HG02852 (cell line): ENCODE measurements around the gene C6orf141.

ENCODE experiments used
- ATAC-seq: cut with Tn5 transposase; IDR thresholded peaks from one replicate; pipeline ENCODE4 v1.9.1; 2021; ENCODE audit warnings: mild to moderate bottlenecking, moderate library complexity; ENCODE audit not compliant: unreplicated experiment

C6orf141 gene

GRCh38 chr6:49550492-49551077 lies at the start of gene C6orf141:
C6orf141 (plus strand) TSS chr6:49550668; CDS start chr6:49550793, 125 bp downstream.
- ATAC-seq = peak; percentile 61

GRCh38 chr6:49504666-49505065 lies 45.8 kb upstream of the C6orf141 start:
- ATAC-seq = no peak

DNA sequence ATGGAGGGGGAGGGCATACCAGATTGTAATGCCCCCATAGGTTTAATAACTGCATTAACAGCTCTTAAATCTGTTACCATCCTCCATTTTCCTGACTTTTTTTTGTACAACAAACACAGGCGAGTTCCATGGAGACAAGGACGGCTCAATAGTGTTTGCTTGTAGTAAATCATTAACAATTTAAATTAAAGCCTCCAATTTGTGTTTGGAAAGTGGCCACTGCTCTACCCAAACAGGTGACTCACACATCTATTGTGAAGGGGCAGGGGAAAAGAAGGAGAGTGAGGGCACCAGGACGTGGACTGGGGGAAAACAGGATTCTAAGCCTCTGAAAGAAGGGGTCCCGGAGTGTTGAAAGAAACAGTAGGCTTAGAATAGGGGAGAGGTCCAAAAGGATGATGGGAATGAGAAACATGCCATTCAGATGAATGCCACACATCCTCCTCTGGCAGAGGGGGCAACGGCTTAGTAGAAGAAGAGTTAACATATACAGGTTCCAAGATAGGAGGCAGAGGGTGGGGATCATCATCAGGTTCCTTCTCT lies 43.8 kb upstream of the C6orf141 start:
- no peak for ATAC-seq

DNA sequence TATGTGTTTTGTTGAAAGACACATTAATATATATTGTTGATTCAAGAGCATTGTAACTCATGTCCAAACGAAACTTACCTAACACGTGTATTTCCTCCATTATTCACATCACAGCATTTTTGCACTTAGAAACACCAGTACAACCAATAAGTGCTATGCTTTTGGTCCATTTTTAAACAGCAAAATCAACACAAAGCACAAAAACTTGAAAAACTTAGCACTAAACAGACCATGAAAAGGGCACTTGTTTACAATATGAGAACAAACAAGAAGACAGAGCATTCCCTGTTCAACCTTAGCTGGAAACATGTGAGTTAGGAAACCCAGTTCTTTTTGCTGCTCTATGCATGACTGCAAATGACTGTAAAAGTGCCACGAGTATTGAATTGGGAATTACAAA lies 41.1 kb upstream of the C6orf141 start:
- no peak for ATAC-seq

DNA sequence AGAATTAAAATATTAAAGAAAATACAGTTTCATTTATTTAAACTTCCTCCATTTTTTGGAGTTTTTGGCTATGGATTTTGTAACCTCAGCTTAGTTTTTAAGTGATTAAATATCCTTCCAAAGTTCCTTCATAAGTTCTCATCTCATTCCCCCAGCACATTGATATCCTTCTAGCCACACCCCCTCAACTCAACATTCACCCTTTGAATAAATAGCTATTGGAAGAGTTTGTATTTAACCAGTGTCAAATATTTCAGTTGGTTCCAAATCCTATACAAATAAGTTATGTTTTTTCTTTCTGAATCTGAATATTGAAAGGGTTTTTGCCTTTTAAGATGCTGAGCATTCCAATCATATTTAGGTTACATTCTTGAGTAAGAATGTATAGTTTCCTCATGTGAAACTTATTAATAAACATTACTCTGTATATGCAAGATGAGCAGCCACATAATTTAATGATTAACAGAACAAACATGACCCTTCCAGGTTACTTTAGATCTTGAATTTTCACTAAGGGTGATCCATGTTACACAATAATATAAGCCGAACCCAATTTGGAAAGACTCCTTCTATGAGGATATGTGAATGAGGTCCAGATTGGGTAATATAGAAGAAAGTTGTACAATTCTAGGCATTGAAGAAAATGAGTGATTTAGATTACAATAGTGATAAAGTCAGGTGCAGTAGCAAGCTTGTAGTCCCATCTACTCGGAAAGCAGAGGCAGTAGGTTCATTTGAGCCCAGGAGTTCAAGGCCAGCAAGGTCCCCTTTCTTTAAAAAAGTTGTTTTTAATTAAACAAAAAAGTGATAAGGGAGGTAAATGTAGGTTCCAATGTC lies 37.1 kb upstream of the C6orf141 start:
- ATAC-seq = no peak

GRCh38 chr6:49514571-49515484 lies 35.6 kb upstream of the C6orf141 start:
- ATAC-seq = no peak

GRCh38 chr6:49515485-49516146 lies 34.9 kb upstream of the C6orf141 start:
- no peak for ATAC-seq

GRCh38 chr6:49516147-49516505 lies 34.3 kb upstream of the C6orf141 start:
- no peak for ATAC-seq

DNA sequence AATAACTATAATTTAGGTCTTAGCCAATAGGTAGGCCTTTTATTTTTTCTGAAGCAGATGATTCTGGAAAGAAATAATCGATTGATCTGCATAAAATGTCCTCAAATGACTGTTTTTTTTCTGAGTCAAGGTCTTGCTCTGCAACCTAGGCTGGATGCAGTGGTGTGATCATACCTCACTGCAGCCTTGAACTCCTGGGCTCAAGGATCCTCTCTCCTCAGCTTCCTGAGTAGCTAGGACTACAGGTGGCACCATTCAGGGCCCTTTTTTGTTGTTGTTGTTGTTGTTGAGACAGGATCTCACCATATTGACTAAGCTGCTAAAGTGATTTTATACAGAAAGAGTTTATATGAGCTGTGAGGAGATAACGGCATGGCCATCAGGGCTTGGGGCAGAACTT lies 32.5 kb upstream of the C6orf141 start:
- ATAC-seq = no peak

- peak; percentile 71 for ATAC-seq
Measured at GRCh38 chr6:49519660-49520059, 30.8 kb upstream of the C6orf141 start.

GRCh38 chr6:49522710-49523593 lies 27.5 kb upstream of the C6orf141 start:
- ATAC-seq = no peak

- ATAC-seq = no peak
Measured at GRCh38 chr6:49523901-49524300, 26.6 kb upstream of the C6orf141 start.

DNA sequence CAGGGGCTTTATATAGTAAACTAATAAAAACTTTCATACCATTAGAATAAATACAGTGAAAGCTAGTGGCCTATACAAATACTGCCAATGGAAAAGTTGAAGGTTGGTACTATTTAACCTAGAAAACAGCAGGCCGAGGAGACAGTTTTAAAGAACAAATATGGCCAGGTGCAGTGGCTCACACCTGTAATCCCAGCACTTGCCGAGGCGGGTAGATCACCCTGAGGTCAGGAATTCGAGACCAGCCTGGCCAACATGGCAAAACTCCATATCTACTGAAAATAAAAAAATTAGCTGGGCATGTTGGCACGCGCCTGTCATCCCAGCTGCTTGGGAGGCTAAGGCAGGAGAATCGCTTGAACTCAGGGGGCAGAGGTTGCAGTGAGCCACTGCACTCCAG lies 25.9 kb upstream of the C6orf141 start:
- ATAC-seq = no peak

GRCh38 chr6:49526598-49526997 lies 23.9 kb upstream of the C6orf141 start:
- no peak for ATAC-seq

DNA sequence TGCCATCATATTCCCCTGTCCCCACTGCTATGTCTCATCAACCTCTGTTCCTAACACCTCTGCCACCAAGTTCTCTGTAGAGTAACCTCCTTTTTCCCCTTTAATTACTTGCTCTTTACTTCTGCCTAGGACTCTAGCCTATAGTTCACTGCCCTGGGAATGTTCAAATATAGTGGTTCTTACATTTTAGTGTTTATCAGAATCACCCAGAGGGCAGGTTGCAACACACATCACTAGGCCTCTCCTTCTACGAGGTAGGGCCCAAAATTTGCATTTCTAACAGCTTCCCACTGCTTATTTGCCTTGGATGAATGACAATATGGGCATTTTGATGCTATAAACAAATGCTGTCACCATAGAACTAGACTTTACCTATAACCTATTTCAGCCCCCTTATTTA lies 23.1 kb upstream of the C6orf141 start:
- ATAC-seq = no peak

DNA sequence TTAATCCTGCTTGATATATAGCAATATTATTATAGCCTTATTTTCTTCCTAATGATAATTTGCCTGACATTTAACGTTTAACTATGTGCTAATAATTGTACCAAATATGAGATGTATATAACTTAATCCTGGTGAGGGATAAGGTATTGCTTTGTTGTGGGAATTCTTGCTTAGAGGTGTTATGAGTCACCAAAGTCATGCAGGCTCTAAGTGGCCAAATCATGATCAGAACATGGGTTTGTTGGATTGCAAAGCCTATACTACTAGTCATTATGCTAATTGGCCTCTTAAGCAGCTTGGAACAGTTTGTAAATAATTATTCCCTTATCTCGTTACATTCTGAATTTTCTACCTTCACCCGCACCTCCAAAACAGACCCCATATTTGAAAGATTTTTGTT lies 21.9 kb upstream of the C6orf141 start:
- ATAC-seq = no peak

GRCh38 chr6:49530141-49530776 lies 20.2 kb upstream of the C6orf141 start:
- ATAC-seq = no peak

DNA sequence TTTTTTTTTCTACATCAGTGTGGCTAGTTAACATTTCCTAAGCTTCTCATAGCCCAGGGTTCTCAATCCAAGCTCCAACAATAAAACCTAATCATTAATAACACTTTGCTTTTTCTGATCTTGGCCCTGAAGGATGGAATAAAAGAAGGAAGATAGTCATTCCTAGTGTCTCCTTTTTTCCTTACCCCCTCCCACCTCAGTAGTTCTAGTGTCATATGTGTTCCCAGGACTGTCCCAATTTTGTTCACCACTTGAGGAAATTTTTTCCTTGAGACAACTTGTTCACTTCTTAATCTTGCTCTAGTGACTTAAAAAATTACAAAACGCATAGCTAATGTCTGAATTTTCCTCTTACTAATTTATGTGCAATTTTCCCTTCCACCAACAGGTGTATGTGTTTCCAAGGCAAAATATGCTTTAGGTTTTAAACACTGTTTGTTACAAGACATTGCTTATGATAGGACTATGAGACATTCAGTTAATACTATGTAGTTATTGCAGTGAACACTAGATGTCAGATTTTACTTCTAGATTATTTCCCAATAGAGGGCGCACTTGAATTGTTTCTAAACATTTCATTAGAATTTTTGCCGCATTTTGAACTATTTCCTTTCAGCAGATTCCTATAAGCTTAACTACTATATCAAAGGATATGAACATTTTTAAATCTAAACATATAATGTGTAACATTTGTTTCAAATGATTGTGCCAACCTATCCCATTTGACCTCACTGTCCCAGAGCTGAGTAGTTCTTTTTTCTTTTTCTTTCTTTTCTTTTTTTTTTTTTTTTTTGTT lies 18.5 kb upstream of the C6orf141 start:
- ATAC-seq = peak; percentile 87
